Measurements from ENCODE around the gene FAM174B.
A peak's percentile ranks its signal among the peaks of the same experiment; 100 is the strongest.

Gene FAM174B

DNA sequence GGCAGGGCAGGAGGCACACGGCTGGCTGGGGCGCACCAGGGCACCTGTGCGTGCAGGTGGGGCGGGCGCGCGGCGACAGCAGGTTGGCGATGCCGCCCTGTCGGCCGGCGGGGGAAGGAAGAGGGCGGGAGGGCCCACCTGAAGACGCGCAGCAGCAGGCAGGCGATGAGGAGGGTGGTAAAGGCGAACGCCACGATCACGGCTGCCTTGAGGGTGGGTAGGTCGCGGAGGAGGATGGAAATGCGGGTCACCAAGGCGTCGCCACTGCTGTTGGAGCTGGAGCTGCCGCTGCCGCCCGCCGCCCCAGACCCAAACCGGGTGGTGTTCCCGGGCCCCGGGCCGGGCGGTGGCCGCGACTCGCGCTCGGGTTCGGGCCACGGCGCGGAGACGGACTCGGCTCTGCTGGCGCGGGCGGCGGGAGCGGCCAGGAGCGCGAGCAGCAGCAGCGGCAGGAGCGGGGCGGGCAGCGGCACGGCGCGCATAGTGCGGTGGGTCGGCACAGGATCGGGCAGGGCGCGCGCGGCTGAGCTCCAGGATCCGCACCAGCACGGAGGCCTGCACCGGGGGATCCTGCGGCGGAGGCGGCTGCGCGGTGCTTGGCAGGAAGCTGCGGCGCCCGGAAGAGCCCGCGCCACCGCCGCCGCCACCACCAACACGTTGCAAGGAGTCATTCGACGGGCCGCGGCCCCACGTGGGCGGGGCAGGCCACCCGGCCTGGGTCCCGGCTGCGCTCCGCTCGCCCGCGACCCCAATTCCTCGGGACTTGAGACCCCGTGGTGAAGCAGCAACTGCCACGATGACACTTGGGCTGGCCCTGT, at the start of gene FAM174B:
FAM174B (minus strand) TSS at position 598 of the 818 bp plus-strand sequence.
- DNase-seq (ENCODE audit: low spot score) = no peak

DNA sequence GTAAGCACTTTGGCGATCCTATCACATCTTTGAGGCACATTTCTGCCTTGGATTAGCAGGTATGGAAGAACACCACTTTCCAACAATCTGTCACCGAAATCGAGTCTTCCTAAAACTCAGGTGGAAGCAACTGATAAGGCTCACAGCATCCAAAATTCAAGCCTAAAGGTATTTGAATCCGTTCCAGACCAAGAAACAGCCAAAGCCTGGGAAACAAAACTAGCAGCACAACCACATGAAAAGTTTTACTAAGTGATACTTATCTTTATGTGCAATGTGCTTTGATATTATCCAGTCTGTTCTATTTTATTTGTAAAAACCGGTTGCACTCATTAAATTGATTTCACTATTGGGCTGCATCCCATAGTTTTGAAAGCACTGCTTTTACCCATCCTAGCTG, 40.5 kb upstream of the FAM174B start:
- DNase-seq (ENCODE audit: low spot score) = no peak

DNA sequence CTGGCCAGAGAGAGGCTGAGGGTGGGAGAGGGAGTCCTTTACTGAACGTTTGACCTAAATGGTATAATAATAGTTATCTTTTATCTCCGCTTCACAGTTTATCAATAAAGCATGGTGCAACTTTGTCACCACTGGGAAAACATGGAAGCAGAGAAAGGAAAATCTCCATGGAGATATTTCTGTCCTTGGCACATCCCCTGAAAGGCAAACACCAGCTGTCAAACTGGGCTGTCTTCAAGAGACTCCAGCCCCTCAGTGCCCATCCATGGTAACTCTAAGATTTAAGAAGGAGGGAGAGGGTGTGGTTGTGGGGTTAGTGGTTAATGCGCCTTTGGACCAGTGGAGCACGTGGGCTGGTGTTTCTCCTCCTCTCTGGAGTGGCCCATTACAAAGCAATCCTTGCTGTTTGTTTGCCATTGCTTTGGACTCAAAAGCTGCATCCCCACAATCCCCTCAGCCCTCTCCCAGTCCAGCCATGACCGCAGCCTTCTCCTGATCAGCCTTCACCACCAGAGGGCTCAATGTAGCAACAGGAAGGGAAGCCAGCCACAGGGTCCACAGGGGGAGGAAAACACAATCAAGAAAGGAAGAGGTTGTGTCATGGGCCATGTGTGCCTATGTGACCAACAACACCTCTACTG, 38.2 kb upstream of the FAM174B start:
- DNase-seq (ENCODE audit: low spot score) = no peak

DNA sequence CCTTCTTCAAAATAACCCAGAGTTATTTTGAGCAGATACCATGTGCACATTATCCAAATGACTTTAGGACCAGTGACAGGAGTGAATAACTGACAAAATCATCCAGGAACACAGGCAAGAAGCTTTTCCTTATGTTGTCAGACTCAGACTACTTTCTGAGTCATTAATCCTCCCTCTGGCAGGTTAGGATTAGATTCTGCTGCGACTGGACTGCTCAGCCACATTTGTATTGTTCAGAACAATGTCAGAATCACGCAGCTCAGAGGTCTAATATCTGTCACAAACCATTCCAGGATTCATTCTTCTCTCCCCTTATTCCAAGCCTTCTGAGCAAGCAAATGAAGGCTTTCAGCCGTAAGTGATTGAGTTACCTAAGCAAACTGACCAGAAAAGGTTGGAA, 34.8 kb upstream of the FAM174B start:
- DNase-seq (ENCODE audit: low spot score) = no peak

DNA sequence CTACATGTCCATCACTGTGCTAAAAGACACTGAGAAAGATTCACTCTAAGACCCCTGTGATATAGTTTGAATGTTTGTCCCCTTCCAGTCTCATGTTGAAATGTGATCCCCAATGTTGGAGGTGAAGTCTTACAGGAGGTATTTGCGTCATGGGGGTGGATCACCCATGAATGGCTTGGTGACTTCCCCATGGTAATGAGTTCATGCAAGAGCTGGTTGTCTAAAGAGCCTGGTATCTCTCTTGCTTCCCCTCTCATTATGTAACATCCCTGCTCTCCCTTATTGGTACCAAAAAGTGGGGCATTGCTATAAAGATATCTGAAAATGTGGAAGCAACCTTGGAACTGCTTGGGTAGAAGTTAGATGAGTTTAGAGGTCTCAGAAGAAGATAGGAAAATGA, 32.2 kb upstream of the FAM174B start:
- no peak for DNase-seq (ENCODE audit: low spot score)

DNA sequence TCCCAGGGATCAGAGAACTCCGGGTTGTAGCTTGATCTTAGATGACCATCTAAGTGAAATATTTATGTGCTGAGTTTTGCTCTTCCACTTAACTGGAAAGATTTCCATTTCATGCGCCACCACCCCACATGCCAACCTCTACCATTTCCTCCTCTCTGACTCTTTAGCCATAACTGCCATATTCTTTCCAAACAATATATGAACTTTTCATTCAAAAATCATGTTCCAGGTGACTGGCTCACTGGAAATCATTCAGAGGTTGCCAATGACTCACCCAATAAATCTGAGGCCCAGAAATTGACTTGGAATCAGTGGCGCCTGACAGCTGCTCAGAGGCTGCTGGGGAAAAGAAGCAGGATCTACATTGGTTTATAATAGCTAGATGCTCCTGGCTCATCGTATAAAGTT, 31.6 kb upstream of the FAM174B start:
- DNase-seq (ENCODE audit: low spot score) = no peak

DNA sequence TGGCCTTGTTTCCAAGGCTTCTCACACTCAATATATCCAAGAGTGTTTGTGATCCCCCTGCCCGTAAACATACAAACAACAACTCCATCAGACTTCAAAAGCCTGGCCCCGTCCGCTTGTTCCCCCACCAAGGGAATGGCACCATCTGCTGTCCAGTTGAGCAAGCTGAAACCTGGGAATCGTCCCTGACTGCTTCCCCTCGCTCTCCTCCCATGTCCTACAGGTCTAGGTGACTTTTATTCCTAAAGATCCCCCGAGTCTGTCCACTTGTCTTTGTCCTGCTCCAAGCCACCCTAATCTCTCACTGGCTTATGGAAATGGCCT, 27.9 kb upstream of the FAM174B start:
- DNase-seq (ENCODE audit: low spot score) = peak; percentile 25

DNA sequence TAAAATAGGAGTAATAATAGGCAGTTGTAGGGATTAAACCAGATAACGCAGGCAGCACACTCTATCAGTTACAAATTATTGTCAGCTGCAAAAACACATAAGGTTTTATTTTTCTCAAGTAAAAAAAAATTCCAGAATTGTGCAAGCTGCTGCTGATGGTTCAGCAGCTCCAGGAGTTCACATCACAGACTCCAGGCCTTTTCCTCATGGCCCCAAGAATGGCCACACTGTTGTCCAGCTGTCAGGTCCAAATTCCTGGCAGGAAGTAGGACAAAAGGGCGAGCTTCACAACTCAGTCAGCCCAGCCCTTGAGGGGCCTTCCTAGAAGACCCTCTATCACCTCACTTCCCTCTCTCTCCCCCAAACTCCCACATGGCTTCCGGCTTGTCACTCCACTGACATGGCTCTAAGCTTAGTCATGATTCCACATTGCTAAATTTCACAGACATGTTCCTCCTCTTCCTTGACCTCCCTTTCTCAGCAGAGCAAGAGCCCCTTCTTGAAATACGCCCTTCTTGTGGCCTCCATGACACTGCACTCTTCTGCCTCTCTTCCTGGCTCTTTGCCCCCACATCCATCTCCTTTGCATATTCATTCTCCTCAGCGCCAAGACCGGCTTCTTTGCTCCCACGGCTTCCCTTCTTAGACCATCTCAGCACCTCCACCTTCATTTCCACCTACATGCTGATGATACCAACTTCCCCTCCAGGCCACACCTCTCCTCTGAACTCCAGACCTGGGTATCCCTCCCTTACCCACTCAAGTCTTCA, 27.4 kb upstream of the FAM174B start:
- DNase-seq (ENCODE audit: low spot score) = no peak

DNA sequence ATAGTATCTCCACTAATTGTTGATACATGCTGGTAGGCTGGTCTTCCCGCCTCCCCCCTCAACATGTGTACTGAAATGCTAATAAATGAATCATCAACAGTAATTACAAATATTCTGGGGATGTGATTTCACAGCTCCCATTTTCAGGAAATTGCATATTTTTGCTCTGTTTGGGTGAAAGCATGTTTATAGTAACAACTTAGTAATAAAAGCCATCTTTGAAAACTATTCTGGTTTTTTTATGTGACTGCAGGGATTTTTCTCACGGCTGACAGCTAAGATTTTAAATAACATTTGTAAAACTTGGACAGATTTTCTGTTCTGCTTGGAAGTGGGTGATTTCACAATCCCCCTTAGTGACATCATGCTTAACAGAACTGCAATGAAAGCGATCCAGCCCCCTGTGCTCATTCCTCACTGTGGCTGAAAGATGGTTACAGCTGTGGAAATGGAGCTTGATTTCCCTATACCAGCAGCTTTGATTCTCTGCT, 25.6 kb upstream of the FAM174B start:
- DNase-seq (ENCODE audit: low spot score) = no peak

DNA sequence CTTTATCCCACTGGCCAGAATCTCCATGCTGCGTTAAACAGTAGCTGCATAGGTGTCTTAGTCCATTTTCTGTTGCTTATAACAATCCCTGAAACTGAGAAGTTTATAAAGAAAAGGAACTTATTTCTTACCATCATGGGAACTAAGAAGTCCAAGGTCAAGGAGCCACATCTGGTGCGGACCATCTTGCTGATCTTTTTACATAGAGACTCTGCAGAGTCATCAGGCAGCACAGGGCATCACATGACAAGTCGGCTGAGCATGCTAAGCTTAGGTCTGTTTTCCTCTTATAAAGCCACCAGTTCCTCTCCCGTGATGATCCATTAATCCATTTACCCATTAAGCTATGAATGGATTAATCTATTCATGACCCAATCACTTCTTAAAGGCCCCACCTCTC, 22.4 kb upstream of the FAM174B start:
- DNase-seq (ENCODE audit: low spot score) = no peak

DNA sequence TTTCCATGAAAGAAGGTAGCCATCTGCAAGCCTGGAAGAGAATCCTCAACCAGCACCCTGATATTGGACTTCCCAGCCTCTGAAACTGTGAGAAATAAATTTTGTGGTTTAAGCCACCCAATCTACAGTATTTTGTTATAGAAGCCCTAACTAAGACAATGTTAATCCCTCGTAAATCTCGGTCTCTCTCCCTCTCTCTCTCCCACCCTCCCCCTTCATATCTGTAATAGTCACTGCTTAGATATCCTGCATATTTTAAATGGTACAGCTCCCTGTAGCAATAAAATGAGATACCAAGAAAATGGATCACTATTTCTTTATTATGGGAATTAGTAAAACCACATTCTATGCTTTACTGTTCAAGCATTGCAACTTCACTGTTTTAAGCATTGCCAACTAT, 21.0 kb upstream of the FAM174B start:
- DNase-seq (ENCODE audit: low spot score) = no peak

DNA sequence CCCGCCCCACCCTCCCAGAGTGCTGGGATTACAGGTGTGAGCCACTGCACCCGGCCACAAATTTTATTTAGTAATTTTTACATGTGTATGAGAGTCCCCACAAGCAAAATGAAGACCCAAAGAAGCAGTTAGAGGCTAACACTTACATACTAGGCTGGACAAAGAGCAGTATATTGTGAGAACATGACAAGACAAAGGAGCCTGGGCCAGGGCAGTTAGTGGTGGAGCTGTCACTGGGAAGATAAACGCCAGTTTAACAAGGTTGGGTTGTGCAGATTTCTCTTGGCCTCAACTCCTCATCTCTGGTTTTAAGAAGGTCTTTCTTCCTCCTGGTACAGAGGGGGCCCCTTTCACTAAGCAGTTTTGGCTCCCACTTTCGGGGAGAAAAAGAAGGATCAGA, 19.9 kb upstream of the FAM174B start:
- no peak for DNase-seq (ENCODE audit: low spot score)

DNA sequence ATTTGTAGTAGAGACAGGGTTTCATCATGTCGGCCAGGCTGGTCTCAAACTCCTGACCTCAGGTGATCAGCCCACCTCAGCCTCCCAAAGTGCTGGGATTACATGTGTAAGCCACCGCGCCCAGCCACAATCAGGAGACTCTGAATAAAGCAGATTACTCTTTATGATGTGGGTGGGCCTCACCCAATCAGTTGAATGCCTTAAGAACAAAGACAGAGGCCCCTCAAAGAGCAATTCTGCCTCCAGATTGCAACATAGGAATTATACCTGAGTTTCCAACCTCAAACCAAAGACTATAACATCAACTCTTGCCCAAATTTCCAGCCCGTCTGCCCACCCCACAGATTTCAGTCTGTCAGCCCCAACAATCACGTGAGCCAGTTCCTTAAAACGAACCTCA, 18.8 kb upstream of the FAM174B start:
- no peak for DNase-seq (ENCODE audit: low spot score)

DNA sequence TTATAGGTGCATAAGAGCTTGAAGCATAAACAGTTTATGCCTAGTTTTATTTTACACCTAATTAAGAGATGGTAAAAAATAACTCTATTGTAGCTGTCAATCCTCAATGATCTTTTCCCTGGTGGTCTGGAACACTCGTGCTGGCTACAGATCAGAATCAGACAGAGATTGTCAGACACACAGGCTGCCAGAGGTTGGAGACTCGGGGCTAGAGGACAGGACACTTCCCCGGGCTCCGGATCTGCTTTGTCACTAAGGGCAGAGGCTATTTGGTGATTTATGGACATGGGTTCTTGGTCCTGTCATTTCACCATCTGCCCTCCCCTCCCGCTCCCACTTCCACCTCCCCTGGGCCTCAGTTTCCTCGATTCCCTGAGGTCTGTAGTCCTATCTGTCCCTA, 16.5 kb upstream of the FAM174B start:
- DNase-seq (ENCODE audit: low spot score) = no peak

DNA sequence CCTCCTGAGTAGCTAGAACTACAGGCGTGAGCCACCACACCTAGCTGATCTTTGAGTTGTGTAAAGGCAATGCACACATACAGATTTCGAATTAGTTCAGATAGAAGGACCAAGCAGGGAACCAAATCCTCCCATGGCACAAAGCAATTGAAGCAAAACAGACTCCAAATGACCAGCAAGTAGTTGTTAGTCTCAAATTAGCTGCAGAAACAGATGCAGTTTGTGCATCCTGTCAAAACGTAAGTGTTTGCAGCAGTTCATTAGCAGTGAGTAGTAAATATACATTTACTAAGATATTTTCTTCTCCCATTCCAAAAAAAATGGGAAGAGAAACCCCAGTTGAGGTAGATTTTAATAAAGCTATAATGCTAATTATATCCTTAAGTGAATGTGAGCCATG, 15.8 kb upstream of the FAM174B start:
- DNase-seq (ENCODE audit: low spot score) = no peak

DNA sequence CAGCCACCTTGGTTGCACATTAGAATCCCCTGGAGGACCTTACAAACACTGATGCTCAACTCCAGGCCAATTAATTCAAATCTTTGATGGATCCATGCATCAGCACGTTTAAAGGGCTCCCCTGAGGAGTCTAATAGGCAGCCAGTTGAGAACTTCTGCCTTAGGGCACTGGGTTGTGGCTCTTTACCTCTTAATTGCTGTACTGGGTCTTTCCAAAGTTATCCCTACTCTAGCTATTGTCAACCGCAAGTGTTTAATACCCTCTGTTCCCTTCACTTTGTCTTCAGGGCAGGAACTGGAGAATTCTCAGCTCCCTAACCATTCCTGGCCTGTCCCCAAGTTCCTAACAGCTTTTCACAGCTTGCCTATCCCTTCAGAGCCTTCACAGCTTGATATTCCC, 15.0 kb upstream of the FAM174B start:
- DNase-seq (ENCODE audit: low spot score) = no peak

DNA sequence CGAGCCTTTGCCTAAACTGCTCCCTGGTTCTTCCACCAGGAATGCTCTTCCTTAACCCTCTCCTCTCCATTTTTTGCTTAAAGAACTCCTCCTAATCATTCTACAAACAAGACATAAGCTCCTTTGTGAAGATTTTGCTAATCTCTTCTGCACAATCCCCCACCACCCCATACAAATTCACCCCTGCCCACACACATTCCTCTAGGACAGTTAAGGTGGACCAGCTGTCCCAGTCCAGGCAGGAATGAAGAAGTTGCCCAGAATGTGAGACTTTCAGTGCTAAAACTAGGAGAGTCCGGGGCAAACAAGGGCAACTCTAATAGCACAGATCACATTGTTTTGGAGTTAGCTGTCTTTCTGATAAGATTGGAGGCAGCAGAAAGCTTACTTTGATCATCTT, 13.9 kb upstream of the FAM174B start:
- no peak for DNase-seq (ENCODE audit: low spot score)

DNA sequence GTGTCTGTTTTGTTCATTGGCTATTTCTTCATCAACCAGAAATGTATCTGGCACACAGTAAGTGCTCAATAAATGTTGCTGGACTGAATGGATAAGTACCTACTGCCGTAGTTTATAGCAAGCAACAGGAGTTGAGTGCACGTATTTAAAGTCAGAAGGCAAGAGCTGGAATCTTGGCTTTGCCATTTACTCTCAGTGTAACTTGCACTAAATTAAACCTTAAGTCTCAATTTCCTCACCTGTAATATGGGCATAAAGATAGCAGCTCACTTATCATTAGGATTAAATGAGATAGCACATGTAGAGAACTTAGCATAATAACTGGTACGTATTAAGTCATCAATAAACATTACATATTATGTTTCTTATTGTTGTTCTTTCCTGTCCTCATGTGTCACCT, 13.0 kb upstream of the FAM174B start:
- DNase-seq (ENCODE audit: low spot score) = no peak

DNA sequence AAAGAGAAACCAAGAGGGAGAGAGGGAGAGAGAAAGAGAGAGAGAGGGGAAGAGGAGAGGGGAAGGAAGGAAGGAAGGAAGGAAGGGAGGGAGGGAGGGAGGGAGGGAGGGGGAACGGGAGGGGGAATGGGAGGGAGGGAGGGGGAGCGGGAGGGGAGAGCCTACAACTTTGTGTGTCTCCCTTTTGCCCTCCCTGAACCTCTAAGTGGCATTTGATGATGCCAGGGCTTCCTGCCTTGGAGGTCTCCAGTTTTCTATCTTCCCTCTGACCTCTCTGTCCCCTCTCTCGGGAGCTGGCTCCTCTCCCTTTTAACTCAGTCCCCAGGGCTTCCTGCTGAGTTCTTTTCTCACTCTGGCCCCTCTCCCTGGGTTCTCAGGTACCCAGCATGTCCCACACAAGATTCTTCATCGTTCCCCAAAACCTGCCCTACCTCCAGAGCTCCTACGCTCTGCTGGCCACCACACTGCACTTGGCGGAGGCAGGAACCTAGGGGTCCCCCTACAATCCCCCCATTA, 12.5 kb upstream of the FAM174B start:
- DNase-seq (ENCODE audit: low spot score) = no peak

DNA sequence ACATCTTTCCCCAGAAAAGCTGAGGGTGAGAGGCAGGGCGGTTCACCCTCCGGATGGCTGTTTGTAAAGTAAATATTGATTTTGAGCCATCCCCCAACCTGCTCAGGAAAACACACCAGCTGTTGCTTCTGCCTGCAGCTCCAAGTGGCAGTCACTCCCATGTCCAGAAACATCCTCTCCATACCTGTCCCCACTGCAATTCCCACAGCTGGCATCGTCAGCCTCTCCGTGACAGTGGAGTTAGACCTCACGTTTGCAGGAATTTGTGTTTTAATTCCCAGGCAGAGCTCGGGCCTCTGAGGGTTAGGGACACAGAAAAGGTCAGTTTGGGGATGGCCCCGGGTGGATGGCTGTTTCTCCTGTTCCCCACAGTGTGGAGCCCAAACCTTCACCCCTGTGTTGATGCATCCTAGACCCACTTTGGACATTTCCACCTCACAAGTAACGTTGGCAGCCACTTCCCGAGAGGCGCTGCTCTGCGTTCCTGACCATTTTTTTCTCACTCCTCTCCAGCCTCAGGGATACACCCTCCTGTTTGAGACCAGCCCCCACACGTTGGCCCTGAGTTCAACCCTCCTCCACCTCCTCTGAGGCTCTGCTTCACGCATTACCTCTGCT, 11.8 kb upstream of the FAM174B start:
- no peak for DNase-seq (ENCODE audit: low spot score)

DNA sequence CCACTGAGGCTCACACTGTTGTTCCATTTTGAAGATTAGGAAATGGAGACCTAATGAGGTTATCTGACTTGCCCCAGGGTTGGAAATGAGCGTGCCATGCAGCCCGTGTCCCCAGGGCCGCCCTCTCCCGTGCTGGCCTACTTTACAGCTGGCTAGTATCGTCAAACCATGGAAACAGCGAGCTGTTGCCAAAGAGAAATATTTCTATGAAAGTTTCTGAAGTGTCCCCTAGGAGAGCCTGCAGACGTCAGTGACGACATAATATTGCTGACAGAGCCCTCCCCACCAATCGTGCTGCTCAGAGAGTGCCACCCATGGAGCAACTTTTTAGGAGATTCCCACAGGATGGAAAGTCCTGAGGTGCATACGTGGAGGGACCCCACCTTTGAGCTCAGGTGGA, 11.2 kb upstream of the FAM174B start:
- no peak for DNase-seq (ENCODE audit: low spot score)

DNA sequence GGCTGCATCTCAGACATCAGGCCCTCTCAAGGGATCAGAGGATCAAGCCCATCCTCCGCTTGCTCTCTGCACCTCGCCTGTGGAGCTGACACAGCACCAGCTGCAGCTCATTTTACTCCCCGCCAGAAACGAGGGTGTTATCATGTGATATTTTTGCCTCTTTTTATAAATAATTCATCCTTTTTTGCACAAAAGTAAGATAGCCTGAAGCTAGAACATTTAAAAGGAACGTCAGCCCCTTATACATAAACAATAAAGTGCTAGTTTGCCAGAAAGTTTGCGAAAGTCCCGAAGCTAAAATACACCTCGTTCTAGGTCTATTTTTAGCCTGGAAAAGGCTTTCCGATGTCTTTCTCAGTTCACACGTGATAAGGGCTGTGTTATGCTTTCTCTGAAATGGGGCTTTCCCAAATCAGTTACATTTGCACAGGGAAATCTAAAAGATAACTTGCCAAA, 9.6 kb upstream of the FAM174B start:
- DNase-seq (ENCODE audit: low spot score) = peak; percentile 60
